HCT116 (cell line): ENCODE measurements around the gene GRM1.

Experiments used
- ELF1 ChIP-seq: IDR thresholded peaks from 2 replicates; pipeline ENCODE4 v1.6.1; 2012; ENCODE audit warnings: low read depth, borderline replicate concordance
- EZH2 ChIP-seq: fragments of 200-600 bp; sonication (generic); IDR thresholded peaks from 2 replicates; pipeline ENCODE4 v1.6.1; 2017; ENCODE audit warnings: antibody characterized with exemption, mixed run types
- EZH2phosphoT487 ChIP-seq: fragments of 200-600 bp; IDR thresholded peaks from 2 replicates; pipeline ENCODE4 v1.6.1; 2018; ENCODE audit warnings: antibody characterized with exemption, borderline replicate concordance
- JUND ChIP-seq: IDR thresholded peaks from 2 replicates; pipeline ENCODE4 v1.6.1; 2012
- POLR2A ChIP-seq: IDR thresholded peaks from 2 replicates; pipeline ENCODE4 v1.7.0; 2011; ENCODE audit warnings: borderline replicate concordance; ENCODE audit not compliant: insufficient read depth, insufficient read length; ENCODE audit errors: extremely low read depth
- POLR2AphosphoS5 ChIP-seq: IDR thresholded peaks from 2 replicates; pipeline ENCODE4 v1.6.1; 2011; ENCODE audit warnings: mild to moderate bottlenecking, low read depth, low read length, moderate library complexity
- RAD21 ChIP-seq: IDR thresholded peaks from 2 replicates; pipeline ENCODE4 v1.6.1; 2012; ENCODE audit warnings: low read depth, mild to moderate bottlenecking
- SIN3A ChIP-seq: IDR thresholded peaks from 2 replicates; pipeline ENCODE4 v1.6.1; 2012; ENCODE audit warnings: low read depth
- SP1 ChIP-seq: IDR thresholded peaks from 2 replicates; pipeline ENCODE4 v1.6.1; 2012; ENCODE audit warnings: low read depth
- TCF7L2 ChIP-seq: IDR thresholded peaks from 2 replicates; pipeline ENCODE4 v1.7.0; 2011; ENCODE audit warnings: borderline replicate concordance, inconsistent platforms; ENCODE audit not compliant: insufficient read depth, insufficient read length; ENCODE audit errors: extremely low read depth
- ZNF274 ChIP-seq: fragments of 200-500 bp; sonication (Bioruptor generic); IDR thresholded peaks from 2 replicates; pipeline ENCODE4 v1.6.1; 2014; ENCODE audit warnings: mild to moderate bottlenecking, low read depth, low read length, inconsistent platforms
- TF ChIP-seq, protein P1 (sequence below), 3 experiments: fragments of 200-600 bp in 1 of 3; sonication (generic) in 1 of 3; IDR thresholded peaks in 2 of 3; conservative IDR thresholded peaks in 1 of 3; 2 replicates each; pipeline ENCODE4 v1.5.1; 2012 to 2017; ENCODE audit warnings: low read depth in 2 of 3, low read length in 2 of 3, antibody characterized with exemption in 1 of 3, borderline replicate concordance in 1 of 3, control low read depth in 1 of 3, mild to moderate bottlenecking in 1 of 3, mixed read lengths in 1 of 3, mixed run types in 1 of 3, moderate library complexity in 1 of 3; ENCODE audit not compliant: insufficient read depth in 1 of 3
- TF ChIP-seq, protein P2 (sequence below): IDR thresholded peaks from 2 replicates; pipeline ENCODE4 v1.6.1; 2012; ENCODE audit warnings: low read depth
- TF ChIP-seq, protein P3 (sequence below): IDR thresholded peaks from 2 replicates; pipeline ENCODE4 v1.6.1; 2011; ENCODE audit warnings: mild to moderate bottlenecking, low read length, moderate library complexity; ENCODE audit not compliant: insufficient replicate concordance; ENCODE audit errors: extremely low read depth

DNA sequence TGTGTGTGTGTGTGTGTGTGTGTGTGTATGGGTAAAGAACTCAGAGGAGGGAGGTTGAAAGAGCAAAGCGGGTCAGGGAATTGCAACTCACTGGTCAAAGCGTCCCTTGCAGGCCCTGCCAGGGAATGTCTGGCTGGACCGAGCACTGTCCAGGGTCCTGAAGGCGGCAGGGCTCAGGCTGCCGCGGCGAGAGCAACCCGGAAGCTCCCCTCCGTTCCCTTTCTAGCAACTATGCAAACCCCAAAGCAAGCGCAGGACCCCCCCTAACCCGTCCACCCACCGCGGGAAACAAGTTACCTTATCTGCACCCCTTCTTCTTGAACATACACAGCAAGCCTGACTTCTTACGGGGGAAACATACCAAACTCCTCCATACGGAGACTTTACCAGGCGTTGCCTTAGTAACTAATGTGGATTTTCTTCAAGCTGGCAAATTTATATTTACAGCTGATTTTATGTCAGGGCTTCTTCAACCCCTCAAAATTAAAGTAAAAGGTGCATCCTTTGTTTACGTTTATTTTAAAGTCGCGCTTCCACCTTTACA is 538 bp upstream of the GRM1 start:
- TF ChIP-seq JUND: no peak
- TF ChIP-seq, protein P1, sequence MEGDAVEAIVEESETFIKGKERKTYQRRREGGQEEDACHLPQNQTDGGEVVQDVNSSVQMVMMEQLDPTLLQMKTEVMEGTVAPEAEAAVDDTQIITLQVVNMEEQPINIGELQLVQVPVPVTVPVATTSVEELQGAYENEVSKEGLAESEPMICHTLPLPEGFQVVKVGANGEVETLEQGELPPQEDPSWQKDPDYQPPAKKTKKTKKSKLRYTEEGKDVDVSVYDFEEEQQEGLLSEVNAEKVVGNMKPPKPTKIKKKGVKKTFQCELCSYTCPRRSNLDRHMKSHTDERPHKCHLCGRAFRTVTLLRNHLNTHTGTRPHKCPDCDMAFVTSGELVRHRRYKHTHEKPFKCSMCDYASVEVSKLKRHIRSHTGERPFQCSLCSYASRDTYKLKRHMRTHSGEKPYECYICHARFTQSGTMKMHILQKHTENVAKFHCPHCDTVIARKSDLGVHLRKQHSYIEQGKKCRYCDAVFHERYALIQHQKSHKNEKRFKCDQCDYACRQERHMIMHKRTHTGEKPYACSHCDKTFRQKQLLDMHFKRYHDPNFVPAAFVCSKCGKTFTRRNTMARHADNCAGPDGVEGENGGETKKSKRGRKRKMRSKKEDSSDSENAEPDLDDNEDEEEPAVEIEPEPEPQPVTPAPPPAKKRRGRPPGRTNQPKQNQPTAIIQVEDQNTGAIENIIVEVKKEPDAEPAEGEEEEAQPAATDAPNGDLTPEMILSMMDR (IDR thresholded peaks at IDR 0.05 in 2 of 3, conservative IDR thresholded peaks at IDR 0.05 in 1 of 3; ENCODE audit: borderline replicate concordance in 1 of 3, insufficient read depth in 1 of 3, low read depth in 2 of 3, low read length in 2 of 3): no peak
- TF ChIP-seq POLR2A: no peak
- no peak for TF ChIP-seq EZH2
- TF ChIP-seq, protein P2, sequence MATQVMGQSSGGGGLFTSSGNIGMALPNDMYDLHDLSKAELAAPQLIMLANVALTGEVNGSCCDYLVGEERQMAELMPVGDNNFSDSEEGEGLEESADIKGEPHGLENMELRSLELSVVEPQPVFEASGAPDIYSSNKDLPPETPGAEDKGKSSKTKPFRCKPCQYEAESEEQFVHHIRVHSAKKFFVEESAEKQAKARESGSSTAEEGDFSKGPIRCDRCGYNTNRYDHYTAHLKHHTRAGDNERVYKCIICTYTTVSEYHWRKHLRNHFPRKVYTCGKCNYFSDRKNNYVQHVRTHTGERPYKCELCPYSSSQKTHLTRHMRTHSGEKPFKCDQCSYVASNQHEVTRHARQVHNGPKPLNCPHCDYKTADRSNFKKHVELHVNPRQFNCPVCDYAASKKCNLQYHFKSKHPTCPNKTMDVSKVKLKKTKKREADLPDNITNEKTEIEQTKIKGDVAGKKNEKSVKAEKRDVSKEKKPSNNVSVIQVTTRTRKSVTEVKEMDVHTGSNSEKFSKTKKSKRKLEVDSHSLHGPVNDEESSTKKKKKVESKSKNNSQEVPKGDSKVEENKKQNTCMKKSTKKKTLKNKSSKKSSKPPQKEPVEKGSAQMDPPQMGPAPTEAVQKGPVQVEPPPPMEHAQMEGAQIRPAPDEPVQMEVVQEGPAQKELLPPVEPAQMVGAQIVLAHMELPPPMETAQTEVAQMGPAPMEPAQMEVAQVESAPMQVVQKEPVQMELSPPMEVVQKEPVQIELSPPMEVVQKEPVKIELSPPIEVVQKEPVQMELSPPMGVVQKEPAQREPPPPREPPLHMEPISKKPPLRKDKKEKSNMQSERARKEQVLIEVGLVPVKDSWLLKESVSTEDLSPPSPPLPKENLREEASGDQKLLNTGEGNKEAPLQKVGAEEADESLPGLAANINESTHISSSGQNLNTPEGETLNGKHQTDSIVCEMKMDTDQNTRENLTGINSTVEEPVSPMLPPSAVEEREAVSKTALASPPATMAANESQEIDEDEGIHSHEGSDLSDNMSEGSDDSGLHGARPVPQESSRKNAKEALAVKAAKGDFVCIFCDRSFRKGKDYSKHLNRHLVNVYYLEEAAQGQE: peak; percentile 83
- TF ChIP-seq TCF7L2: no peak
- no peak for TF ChIP-seq ELF1
- TF ChIP-seq RAD21: no peak
- TF ChIP-seq, protein P3, sequence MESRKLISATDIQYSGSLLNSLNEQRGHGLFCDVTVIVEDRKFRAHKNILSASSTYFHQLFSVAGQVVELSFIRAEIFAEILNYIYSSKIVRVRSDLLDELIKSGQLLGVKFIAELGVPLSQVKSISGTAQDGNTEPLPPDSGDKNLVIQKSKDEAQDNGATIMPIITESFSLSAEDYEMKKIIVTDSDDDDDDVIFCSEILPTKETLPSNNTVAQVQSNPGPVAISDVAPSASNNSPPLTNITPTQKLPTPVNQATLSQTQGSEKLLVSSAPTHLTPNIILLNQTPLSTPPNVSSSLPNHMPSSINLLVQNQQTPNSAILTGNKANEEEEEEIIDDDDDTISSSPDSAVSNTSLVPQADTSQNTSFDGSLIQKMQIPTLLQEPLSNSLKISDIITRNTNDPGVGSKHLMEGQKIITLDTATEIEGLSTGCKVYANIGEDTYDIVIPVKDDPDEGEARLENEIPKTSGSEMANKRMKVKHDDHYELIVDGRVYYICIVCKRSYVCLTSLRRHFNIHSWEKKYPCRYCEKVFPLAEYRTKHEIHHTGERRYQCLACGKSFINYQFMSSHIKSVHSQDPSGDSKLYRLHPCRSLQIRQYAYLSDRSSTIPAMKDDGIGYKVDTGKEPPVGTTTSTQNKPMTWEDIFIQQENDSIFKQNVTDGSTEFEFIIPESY: no peak
- no peak for TF ChIP-seq POLR2AphosphoS5
- no peak for TF ChIP-seq ZNF274
- TF ChIP-seq SIN3A: no peak
- TF ChIP-seq SP1: no peak
- TF ChIP-seq EZH2phosphoT487: no peak
